Fibroblast of mammary gland (primary cell): ENCODE results near the gene XYLT1.

ENCODE experiments used
- DNase-seq: peaks from one replicate; pipeline ENCODE4 v3.0.0-alpha.2; 2010; ENCODE audit warnings: low read depth
- H3K4me3 ChIP-seq: 2 replicates; pipeline ENCODE4 v1.5.1; 2011; ENCODE audit warnings: low read depth, mild to moderate bottlenecking, low read length, moderate library complexity; ENCODE audit not compliant: control insufficient read depth
- CTCF ChIP-seq: conservative IDR thresholded peaks from 2 replicates; pipeline ENCODE4 v1.5.1; 2011; ENCODE audit warnings: low read depth, low read length, inconsistent platforms; ENCODE audit not compliant: control insufficient read depth, insufficient read depth

Gene XYLT1

GRCh38 chr16:17343728-17344127 lies 127.0 kb downstream of the XYLT1 start:
- no peak for TF ChIP-seq CTCF
- no peak overlapping the region for H3K4me3 ChIP-seq
- no peak for DNase-seq

- H3K4me3 ChIP-seq = no peak overlapping the region
- TF ChIP-seq CTCF = no peak
- no peak for DNase-seq
Measured at GRCh38 chr16:17343028-17343427, 127.7 kb downstream of the XYLT1 start.

DNA sequence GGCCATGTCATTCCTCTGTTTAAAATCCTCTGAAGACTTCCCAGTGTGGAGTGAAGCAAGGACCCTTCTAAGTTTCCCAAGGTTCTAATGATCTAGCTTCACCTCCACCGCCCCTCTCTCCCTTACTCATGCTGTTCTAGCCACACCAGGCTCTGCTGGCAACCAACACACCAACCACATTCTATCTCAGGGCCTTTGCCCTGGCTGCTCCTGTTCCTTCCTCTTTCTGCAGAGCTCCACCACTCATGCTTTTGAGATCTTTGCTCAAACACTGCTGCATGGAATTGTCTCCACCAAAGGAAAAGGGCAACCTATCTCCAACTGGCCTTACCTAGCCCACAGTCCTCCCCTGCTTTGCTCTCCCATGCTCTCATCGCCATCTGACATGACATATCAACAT lies 128.7 kb downstream of the XYLT1 start:
- DNase-seq = no peak
- no peak overlapping the region for H3K4me3 ChIP-seq

DNA sequence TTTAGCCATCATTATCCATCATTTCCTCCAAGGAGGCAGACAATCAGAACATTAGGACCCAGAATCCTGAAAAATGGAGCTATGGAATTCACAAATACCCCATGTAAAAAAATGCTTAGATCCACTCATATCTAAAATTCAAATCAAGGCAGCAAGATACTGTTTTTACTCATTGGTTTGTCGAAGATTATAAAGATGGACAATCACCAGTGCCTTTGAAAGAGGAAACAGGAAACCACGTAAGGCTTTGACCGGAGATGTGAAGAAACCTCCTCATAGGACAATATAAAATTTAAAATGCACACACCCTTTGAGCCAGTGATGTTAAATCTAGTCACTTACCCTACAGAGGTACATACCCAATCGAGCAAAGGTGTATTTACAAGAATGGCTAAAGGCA lies 130.0 kb downstream of the XYLT1 start:
- TF ChIP-seq CTCF = no peak
- no peak for DNase-seq
- H3K4me3 ChIP-seq = no peak overlapping the region

More for the DNA sequence above, 128.7 kb downstream of the XYLT1 start:
- no peak for TF ChIP-seq CTCF

- no peak for DNase-seq
- TF ChIP-seq CTCF = no peak
Measured at GRCh38 chr16:17339764-17340541, 130.8 kb downstream of the XYLT1 start.

DNA sequence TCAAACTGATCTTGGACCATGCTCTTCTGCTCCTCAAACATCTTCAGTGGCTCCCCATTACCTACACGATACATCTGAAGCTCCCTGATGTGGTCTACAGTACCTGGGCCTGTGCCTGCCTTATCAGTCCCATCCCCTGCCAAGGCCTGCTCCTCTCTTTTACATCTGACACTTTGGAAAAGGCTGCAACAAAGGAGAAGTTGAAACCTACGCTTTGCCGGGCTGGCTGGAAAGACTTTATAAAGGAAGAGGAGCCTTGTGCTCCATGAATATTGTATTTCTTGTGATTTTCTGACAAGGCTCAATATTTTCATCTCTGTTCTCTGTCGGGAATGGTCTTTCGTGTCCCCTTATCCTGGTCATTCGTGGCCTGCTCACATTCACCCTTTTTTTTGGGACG lies 132.5 kb downstream of the XYLT1 start:
- no peak for TF ChIP-seq CTCF
- DNase-seq = no peak

More at GRCh38 chr16:17339764-17340541, 130.8 kb downstream of the XYLT1 start:
- H3K4me3 ChIP-seq = no peak overlapping the region

More for the DNA sequence above, 132.5 kb downstream of the XYLT1 start:
- no peak overlapping the region for H3K4me3 ChIP-seq
